Common myeloid progenitor, CD34-positive (primary cell): ENCODE measurements around the gene GRIK4.
A peak's percentile ranks its signal among the peaks of the same experiment; 100 is the strongest.

ENCODE experiments used
- CTCF ChIA-PET: fragments of 350-600 bp; sonication (Branson Sonifier 250); formaldehyde crosslinking; loops from one replicate; lab custom pipeline; 2021; ENCODE audit warnings: antibody characterized with exemption; lab: Charles Lee
- POLR2A ChIA-PET: fragments of 350-600 bp; sonication (Branson Sonifier 250); formaldehyde crosslinking; loops from one replicate; lab custom pipeline; 2021; ENCODE audit warnings: antibody characterized with exemption; lab: Charles Lee
- DNase-seq, 3 donors: peaks; one replicate each; pipeline versions ENCODE4 v3.0.0 to v3.0.0-alpha.2; 2013
- H3K27ac ChIP-seq, 2 experiments: 1 replicate in 1 of 2; 2 replicates in 1 of 2; pipeline ENCODE4 v1.7.0; 2013; ENCODE audit warnings: inconsistent platforms in 2 of 2, low read length in 2 of 2, mild to moderate bottlenecking in 2 of 2, low read depth in 1 of 2, moderate library complexity in 1 of 2; ENCODE audit not compliant: severe bottlenecking in 2 of 2, insufficient read depth in 1 of 2, poor library complexity in 1 of 2
- H3K27me3 ChIP-seq, 5 experiments: replicated peaks in 2 of 5; 1 replicate in 3 of 5; 2 replicates in 2 of 5; pipeline versions ENCODE4 v1.6.1 to v1.7.0; 2013; ENCODE audit warnings: low read length in 4 of 5, mild to moderate bottlenecking in 2 of 5, moderate library complexity in 2 of 5, inconsistent platforms in 1 of 5; ENCODE audit not compliant: insufficient read depth in 5 of 5, control insufficient read depth in 4 of 5
- H3K36me3 ChIP-seq, 4 experiments: 1 replicate in 2 of 4; 2 replicates in 2 of 4; pipeline versions ENCODE4 v1.6.1 to v1.7.0; 2013; ENCODE audit warnings: low read length in 3 of 4, control low read depth in 1 of 4, mild to moderate bottlenecking in 1 of 4; ENCODE audit not compliant: control insufficient read depth in 4 of 4, insufficient read depth in 4 of 4
- H3K4me1 ChIP-seq, 4 experiments: 1 replicate in 3 of 4; 2 replicates in 1 of 4; pipeline versions ENCODE4 v1.6.1 to v1.7.1; 2013; ENCODE audit warnings: low read length in 3 of 4, mild to moderate bottlenecking in 3 of 4, control low read depth in 1 of 4, inconsistent platforms in 1 of 4, moderate library complexity in 1 of 4; ENCODE audit not compliant: control insufficient read depth in 4 of 4, insufficient read depth in 4 of 4; ENCODE audit errors: control extremely low read depth in 1 of 4
- H3K4me3 ChIP-seq, 7 experiments: 1 replicate in 4 of 7; 2 replicates in 3 of 7; pipeline versions ENCODE4 v1.5.1 to v1.7.0; 2013; ENCODE audit warnings: mild to moderate bottlenecking in 7 of 7, low read length in 6 of 7, moderate library complexity in 6 of 7, inconsistent platforms in 2 of 7, low read depth in 2 of 7, control low read depth in 1 of 7; ENCODE audit not compliant: insufficient read depth in 4 of 7, control insufficient read depth in 1 of 7; ENCODE audit errors: extremely low read depth in 1 of 7
- H3K9me3 ChIP-seq, 5 experiments: 1 replicate in 4 of 5; 2 replicates in 1 of 5; pipeline versions ENCODE4 v1.6.1 to v1.7.1; 2013; ENCODE audit warnings: low read length in 4 of 5, mild to moderate bottlenecking in 2 of 5, inconsistent platforms in 1 of 5, low read depth in 1 of 5, moderate library complexity in 1 of 5; ENCODE audit not compliant: control insufficient read depth in 4 of 5, insufficient read depth in 2 of 5; ENCODE audit errors: control extremely low read depth in 1 of 5
- WGBS: methylation state at CpG from one replicate; pipeline ENCODE4 v1.1.5; 2013; ENCODE audit not compliant: insufficient coverage; 5-methylcytosine and 5-hydroxymethylcytosine counted together

Gene GRIK4

DNA sequence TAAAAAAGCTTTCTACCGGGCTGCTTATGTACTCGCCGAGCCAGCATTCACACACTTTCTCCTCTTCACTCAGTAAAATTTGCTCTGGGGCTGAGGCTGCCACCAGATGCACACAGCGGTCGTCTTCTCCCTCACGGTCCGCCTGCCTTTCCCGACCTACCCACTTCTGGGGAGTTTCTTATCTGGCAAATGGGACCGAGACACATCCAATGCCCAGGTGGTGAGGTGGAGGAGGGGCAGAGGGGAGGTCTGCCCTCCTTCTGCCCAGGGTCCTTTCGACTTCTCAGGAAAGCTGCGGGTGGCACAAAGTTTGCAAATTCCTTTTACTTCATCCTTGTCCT, 43.9 kb downstream of the GRIK4 start:
- no peak for DNase-seq
- 32% methylated on average over 4 of the region's 11 CpGs for WGBS
- Histone ChIP-seq H3K27me3 (peaks cover 0 to 4% (median 0%) of the 10 kb centered on the region in 5 experiments), H3K9me3 (no peaks in the 10 kb centered on the region), H3K4me1 (peaks cover 0 to 47% (median 29%) of the 10 kb centered on the region in 4 experiments), H3K27ac (no peak overlapping the region), H3K4me3 (no peak overlapping the region), H3K36me3 (no peaks in the 10 kb centered on the region)
- POLR2A ChIA-PET, result no interaction called here
- CTCF ChIA-PET, result interaction anchor here (0.6 to 1.7 kb wide), 2 partner anchors 10 to 45 kb away, joined by 3 to 6 read pairs; no protein-coding TSS in a partner anchor

DNA sequence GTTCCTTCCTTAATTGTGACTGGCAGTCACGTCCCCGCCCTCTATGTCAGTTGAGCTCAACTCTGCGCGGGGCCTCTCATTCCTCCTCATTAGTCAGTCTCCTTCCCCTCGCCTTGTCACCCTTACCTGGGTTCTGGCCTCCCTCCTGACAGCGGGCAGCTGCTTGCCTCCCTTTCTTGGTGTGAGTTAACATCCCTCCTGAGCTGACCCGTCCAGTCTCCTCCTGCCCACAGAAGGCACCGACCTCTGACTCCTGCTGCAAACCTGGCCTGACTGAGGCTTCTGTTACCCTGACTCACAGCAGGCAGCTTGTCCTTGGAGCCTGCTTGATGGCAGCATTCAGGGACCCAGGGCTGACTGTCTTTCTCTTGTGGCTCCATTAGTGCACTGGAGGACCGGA, 45.2 kb downstream of the GRIK4 start:
- CTCF ChIA-PET, result no interaction called here
- peak in 1 of 3 donors; percentile 42 for DNase-seq
- Histone ChIP-seq H3K9me3 (no peaks in the 10 kb centered on the region), H3K36me3 (no peaks in the 10 kb centered on the region), H3K4me3 (no peak overlapping the region), H3K4me1 (peaks cover 0 to 38% (median 27%) of the 10 kb centered on the region in 4 experiments), H3K27me3 (peaks cover 0 to 4% (median 0%) of the 10 kb centered on the region in 5 experiments), H3K27ac (no peak overlapping the region)
- POLR2A ChIA-PET, result no interaction called here
- 78% methylated on average over 9 of the region's 9 CpGs for whole genome bisulfite sequencing

DNA sequence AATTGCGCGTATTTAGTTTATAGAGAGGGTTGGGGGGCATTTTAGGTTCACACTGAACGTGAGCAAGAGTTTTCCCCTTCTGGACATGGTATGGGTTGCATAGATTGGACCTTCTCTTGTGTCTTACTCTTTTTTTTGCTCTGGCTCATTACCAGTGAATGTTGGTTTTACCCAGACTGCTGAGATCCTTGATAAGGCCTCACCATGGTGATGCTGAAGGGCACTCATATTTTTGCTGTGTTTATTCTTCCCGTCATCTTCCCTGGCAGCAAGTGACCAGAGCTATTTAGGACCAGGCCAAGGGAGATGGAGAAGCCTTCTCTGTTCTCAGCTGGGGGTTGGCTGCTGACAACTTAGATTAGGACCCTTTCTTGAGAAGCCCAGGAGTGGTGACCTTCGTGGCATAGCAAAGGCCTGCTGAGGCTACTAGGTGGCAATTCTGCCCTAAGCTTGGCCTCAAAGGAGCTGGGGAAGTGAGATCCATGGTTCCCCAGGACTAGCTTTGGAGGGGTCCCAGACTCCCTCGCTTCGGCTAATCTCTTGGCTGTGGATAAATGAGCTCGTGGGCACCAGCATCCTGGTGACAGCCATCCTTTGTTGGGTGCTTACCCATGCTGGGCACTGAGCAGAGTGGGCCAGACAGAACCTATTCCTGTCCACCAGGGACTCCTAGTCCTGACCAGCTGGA, 47.3 kb downstream of the GRIK4 start:
- H3K36me3 ChIP-seq, result no peaks in the 10 kb centered on the region
- H3K9me3 ChIP-seq, result no peaks in the 10 kb centered on the region
- ChIA-PET CTCF (no interaction called here), POLR2A (no interaction called here)
- WGBS, result 85% methylated on average over 8 of the region's 8 CpGs
- no peak overlapping the region for H3K4me3 ChIP-seq
- H3K27ac ChIP-seq, result no peak overlapping the region
- H3K4me1 ChIP-seq, result peaks cover 0 to 20% (median 9%) of the 10 kb centered on the region in 4 experiments
- H3K27me3 ChIP-seq, result peaks cover 0 to 18% (median 7%) of the 10 kb centered on the region in 5 experiments
- peak in 1 of 3 donors; percentile 21 for DNase-seq

DNA sequence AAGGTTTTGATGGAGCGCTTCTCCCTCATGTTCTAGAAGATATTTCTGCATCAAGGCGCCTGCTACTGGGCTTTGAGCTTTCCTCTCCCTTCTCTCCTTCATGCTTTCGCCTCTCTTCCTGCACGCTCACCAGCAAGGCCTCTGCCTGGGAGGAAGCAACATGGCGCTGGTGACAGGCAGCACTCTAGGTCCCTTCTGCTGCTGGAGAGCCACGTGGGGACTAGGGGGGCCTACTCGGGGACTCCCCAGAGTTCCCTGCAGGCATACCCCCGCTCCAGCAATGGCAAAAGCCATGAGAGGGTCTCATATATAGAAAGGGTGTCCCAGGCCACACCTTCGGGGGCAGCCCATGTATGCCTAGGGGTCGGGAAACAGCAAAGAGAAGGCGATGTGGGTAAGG, 49.7 kb downstream of the GRIK4 start:
- WGBS, result 94% methylated on average over 7 of the region's 11 CpGs
- H3K9me3 ChIP-seq, result no peaks in the 10 kb centered on the region
- H3K4me1 ChIP-seq, result peaks cover 0 to 19% (median 14%) of the 10 kb centered on the region in 4 experiments
- no peak for DNase-seq
- H3K4me3 ChIP-seq, result no peak overlapping the region
- H3K27ac ChIP-seq, result no peak overlapping the region
- POLR2A ChIA-PET, result no interaction called here
- CTCF ChIA-PET, result interaction anchor here (1.3 to 1.4 kb wide), 2 partner anchors 12 to 51 kb away, joined by 3 to 6 read pairs; no protein-coding TSS in a partner anchor
- H3K27me3 ChIP-seq, result peaks cover 4 to 41% (median 19%) of the 10 kb centered on the region in 5 experiments
- no peaks in the 10 kb centered on the region for H3K36me3 ChIP-seq

DNA sequence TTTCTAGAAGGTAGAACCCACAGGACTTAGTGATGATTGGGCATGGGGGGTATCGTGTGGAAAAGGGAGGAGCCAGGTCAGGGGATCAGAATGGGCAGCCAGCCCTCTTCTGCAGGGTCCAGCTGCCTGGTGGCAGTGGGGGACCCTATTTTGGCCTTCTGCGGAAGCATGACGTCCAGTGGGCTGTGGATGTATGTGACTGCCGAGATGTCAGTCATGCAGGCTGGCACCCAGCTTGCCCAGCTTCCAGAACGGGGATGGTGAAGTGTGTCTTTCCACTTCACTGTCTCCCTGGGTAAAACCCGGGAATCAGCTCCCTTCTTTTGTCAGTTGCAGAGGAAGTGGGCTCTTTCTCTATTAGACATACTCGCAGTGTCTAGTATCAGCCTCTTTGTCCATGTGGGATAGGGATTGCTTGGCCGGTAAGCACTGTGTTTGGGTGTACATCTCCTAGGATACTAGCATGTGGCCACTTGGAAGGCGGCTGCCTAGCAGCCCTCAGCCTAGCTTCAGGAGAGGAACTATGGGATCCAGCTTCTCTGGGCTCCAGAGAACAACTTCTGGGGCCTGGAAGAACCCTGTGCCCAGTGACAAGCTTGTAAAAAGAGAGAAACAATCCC, 51.4 kb downstream of the GRIK4 start:
- no peak overlapping the region for H3K4me3 ChIP-seq
- no peaks in the 10 kb centered on the region for H3K36me3 ChIP-seq
- no peaks in the 10 kb centered on the region for H3K9me3 ChIP-seq
- H3K27me3 ChIP-seq, result peaks cover 4 to 45% (median 19%) of the 10 kb centered on the region in 5 experiments
- no peak for DNase-seq
- ChIA-PET CTCF (interaction anchor here (0.7 to 1.7 kb wide), 6 partner anchors 10 to 121 kb away, joined by 3 to 6 read pairs (median 4); no protein-coding TSS in a partner anchor), POLR2A (interaction anchor here (0.6 kb wide), 1 partner anchor 51 kb away, joined by 3 read pairs; no protein-coding TSS in a partner anchor)
- no peak overlapping the region for H3K27ac ChIP-seq
- peaks cover 0 to 16% (median 13%) of the 10 kb centered on the region in 4 experiments for H3K4me1 ChIP-seq
- 100% methylated on average over 9 of the region's 9 CpGs for WGBS

DNA sequence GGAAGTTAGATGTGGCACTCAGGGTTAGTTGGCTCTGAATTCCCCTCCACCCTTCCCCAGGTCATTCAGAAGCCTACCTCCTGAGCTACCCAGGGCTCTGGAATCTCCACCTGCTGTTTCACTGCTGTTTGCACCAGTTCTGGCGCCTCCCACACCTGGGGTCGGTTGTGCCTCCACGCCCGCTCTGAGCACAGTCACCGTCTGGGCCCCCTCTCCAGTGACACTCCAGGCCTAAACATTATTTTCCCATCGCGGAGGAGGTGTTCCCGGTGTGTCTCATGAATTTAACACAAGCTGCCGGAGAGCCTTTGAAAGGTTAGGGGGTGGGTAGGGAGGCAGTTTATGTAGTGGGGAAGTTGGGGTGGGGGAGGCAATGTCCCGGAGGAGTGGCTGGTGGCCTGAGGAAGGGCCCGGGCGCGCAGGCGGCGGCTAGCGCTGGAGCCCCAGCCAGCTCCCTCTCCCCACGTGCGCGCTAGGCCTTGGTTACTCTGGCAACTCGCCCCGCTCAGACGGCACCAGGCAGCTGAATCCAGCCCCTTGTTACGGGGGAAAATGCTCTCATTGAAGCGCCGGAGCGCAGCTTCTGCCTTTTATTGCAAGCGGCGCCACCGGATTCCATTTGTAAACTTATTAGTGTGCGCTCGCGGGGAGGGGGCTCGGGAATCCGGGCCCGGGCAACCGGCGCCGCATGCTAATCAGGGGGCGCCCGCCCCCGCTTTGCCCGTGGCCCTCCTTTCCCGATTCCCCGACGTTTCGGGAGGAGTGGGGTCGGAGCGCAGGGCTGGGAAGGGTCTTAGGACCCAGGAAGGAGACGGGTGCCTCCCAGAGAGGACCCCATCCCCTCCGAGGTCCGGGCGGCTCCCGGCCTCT, 52.4 kb downstream of the GRIK4 start:
- H3K9me3 ChIP-seq, result no peaks in the 10 kb centered on the region
- peaks cover 4 to 45% (median 17%) of the 10 kb centered on the region in 5 experiments for H3K27me3 ChIP-seq
- H3K36me3 ChIP-seq, result no peaks in the 10 kb centered on the region
- peaks cover 0 to 16% (median 13%) of the 10 kb centered on the region in 4 experiments for H3K4me1 ChIP-seq
- peak overlapping the region in 5 of 7 experiments; percentile 23 to 62 (median 55) for H3K4me3 ChIP-seq
- WGBS, result 10% methylated on average over 38 of the region's 53 CpGs
- POLR2A ChIA-PET, result no interaction called here
- H3K27ac ChIP-seq, result no peak overlapping the region
- DNase-seq, result peak; percentile 25 to 66 (median 62)
- CTCF ChIA-PET, result interaction anchor here (1.0 to 1.7 kb wide), 3 partner anchors 11 to 120 kb away, joined by 3 to 5 read pairs (median 4); no protein-coding TSS in a partner anchor
